Measurements from ENCODE around the gene RUVBL2. TPM values are rescaled to one million over a fixed set of nuclear protein-coding genes. Genes with fewer than 3 reads are reported as not detected.

Gene RUVBL2
- total and polyA plus RNA-seq, 4 donors = 29.6 to 80.1 (median 49.6) TPM

Small RNA genes within 50 kb of the gene (small RNA-seq; reads per million reads assigned to genes)
- not detected for gene MIR6798

Other genes starting within 250 kb of the RUVBL2 start
- under 1 TPM; 0.33 to 0.47 TPM for gene IZUMO1, start 247.0 kb upstream of the RUVBL2 start, total RNA-seq
- not detected for gene IZUMO1, start 247.0 kb upstream of the RUVBL2 start, polyA plus RNA-seq
- 1 to 10 TPM; 1.3 to 6.8 TPM for gene FUT1, start 241.2 kb upstream of the RUVBL2 start, total RNA-seq
- under 1 TPM; 0.48 to 0.72 TPM for gene FUT1, start 241.2 kb upstream of the RUVBL2 start, polyA plus RNA-seq
- 1 to 10 TPM in 1 of 2 donors, not detected in 1; 5.5 TPM for gene FGF21, start 238.4 kb upstream of the RUVBL2 start, total RNA-seq
- gene FGF21, start 238.4 kb upstream of the RUVBL2 start, polyA plus RNA-seq = 10 to 100 TPM in 1 of 2 donors, 1 to 10 TPM in 1; 6.5 to 18.5 TPM
- 1 to 10 TPM; 8.9 to 9.2 TPM for gene BCAT2, start 182.9 kb upstream of the RUVBL2 start, total RNA-seq
- 10 to 100 TPM in 1 of 2 donors, 1 to 10 TPM in 1; 7.8 to 35.8 TPM for gene BCAT2, start 182.9 kb upstream of the RUVBL2 start, polyA plus RNA-seq
- 10 to 100 TPM in 1 of 2 donors, 1 to 10 TPM in 1; 3.7 to 11.2 TPM for gene HSD17B14, start 157.4 kb upstream of the RUVBL2 start, total RNA-seq
- gene HSD17B14, start 157.4 kb upstream of the RUVBL2 start, polyA plus RNA-seq = 10 to 100 TPM in 1 of 2 donors, 1 to 10 TPM in 1; 4.9 to 12.6 TPM
- gene PLEKHA4, start 125.3 kb upstream of the RUVBL2 start, total RNA-seq = 1 to 10 TPM; 4.4 to 7.3 TPM
- gene PLEKHA4, start 125.3 kb upstream of the RUVBL2 start, polyA plus RNA-seq = 10 to 100 TPM in 1 of 2 donors, 1 to 10 TPM in 1; 5.3 to 17.2 TPM
- gene PPP1R15A, start 121.5 kb upstream of the RUVBL2 start, total RNA-seq = 10 to 100 TPM; 13.2 to 52.5 TPM
- 1 to 10 TPM; 5.6 to 9.3 TPM for gene PPP1R15A, start 121.5 kb upstream of the RUVBL2 start, polyA plus RNA-seq
- gene TULP2, start 95.1 kb upstream of the RUVBL2 start, total RNA-seq = under 1 TPM in 1 of 2 donors, not detected in 1; 0.05 TPM
- gene TULP2, start 95.1 kb upstream of the RUVBL2 start, polyA plus RNA-seq = under 1 TPM; 0.03 to 0.19 TPM
- gene NUCB1, start 93.6 kb upstream of the RUVBL2 start, total RNA-seq = 100 to 1,000 TPM; 196 to 280 TPM
- gene NUCB1, start 93.6 kb upstream of the RUVBL2 start, polyA plus RNA-seq = 100 to 1,000 TPM; 186 to 775 TPM
- 1 to 10 TPM in 1 of 2 donors, not detected in 1; 1.3 TPM for gene DHDH, start 60.2 kb upstream of the RUVBL2 start, total RNA-seq
- gene DHDH, start 60.2 kb upstream of the RUVBL2 start, polyA plus RNA-seq = under 1 TPM in 1 of 2 donors, not detected in 1; 0.16 TPM
- 10 to 100 TPM; 10.8 to 18.7 TPM for gene BAX, start 39.0 kb upstream of the RUVBL2 start, total RNA-seq
- 10 to 100 TPM; 10.5 to 27.0 TPM for gene BAX, start 39.0 kb upstream of the RUVBL2 start, polyA plus RNA-seq
- 1,000 to 10,000 TPM; 2,528 to 9,360 TPM for gene FTL, start 28.6 kb upstream of the RUVBL2 start, total RNA-seq
- over 10,000 TPM; 15,042 to 16,395 TPM for gene FTL, start 28.6 kb upstream of the RUVBL2 start, polyA plus RNA-seq
- gene GYS1, start 578 bp upstream of the RUVBL2 start, total RNA-seq = 1 to 10 TPM; 8.4 to 8.7 TPM
- gene GYS1, start 578 bp upstream of the RUVBL2 start, polyA plus RNA-seq = 1 to 10 TPM; 2.6 to 4.2 TPM
- gene LHB, start 23.2 kb downstream of the RUVBL2 start, total RNA-seq = not detected
- gene LHB, start 23.2 kb downstream of the RUVBL2 start, polyA plus RNA-seq = not detected
- gene CGB3, start 30.4 kb downstream of the RUVBL2 start, total RNA-seq = not detected
- gene CGB3, start 30.4 kb downstream of the RUVBL2 start, polyA plus RNA-seq = not detected
- not detected for gene CGB2, start 38.0 kb downstream of the RUVBL2 start, total RNA-seq
- gene CGB2, start 38.0 kb downstream of the RUVBL2 start, polyA plus RNA-seq = not detected
- gene CGB1, start 43.0 kb downstream of the RUVBL2 start, total RNA-seq = not detected
- gene CGB1, start 43.0 kb downstream of the RUVBL2 start, polyA plus RNA-seq = not detected
- not detected for gene CGB5, start 50.0 kb downstream of the RUVBL2 start, total RNA-seq
- gene CGB5, start 50.0 kb downstream of the RUVBL2 start, polyA plus RNA-seq = not detected
- gene CGB8, start 55.2 kb downstream of the RUVBL2 start, total RNA-seq = not detected
- gene CGB8, start 55.2 kb downstream of the RUVBL2 start, polyA plus RNA-seq = not detected
- not detected for gene CGB7, start 63.9 kb downstream of the RUVBL2 start, total RNA-seq
- not detected for gene CGB7, start 63.9 kb downstream of the RUVBL2 start, polyA plus RNA-seq
- not detected for gene NTF4, start 70.9 kb downstream of the RUVBL2 start, total RNA-seq
- not detected for gene NTF4, start 70.9 kb downstream of the RUVBL2 start, polyA plus RNA-seq
- gene KCNA7, start 78.8 kb downstream of the RUVBL2 start, total RNA-seq = not detected
- gene KCNA7, start 78.8 kb downstream of the RUVBL2 start, polyA plus RNA-seq = not detected
- 100 to 1,000 TPM; 118 to 166 TPM for gene SNRNP70, start 91.6 kb downstream of the RUVBL2 start, total RNA-seq
- gene SNRNP70, start 91.6 kb downstream of the RUVBL2 start, polyA plus RNA-seq = 10 to 100 TPM; 34.2 to 71.6 TPM
- 1 to 10 TPM; 2.2 to 3.8 TPM for gene LIN7B, start 120.5 kb downstream of the RUVBL2 start, total RNA-seq
- 1 to 10 TPM; 2.7 to 3.0 TPM for gene LIN7B, start 120.5 kb downstream of the RUVBL2 start, polyA plus RNA-seq
- gene C19orf73, start 125.3 kb downstream of the RUVBL2 start, total RNA-seq = 1 to 10 TPM in 1 of 2 donors, under 1 TPM in 1; 0.56 to 1.4 TPM
- gene C19orf73, start 125.3 kb downstream of the RUVBL2 start, polyA plus RNA-seq = 1 to 10 TPM; 1.9 to 2.1 TPM
- gene PPFIA3, start 125.7 kb downstream of the RUVBL2 start, total RNA-seq = 1 to 10 TPM; 1.5 to 2.1 TPM
- gene PPFIA3, start 125.7 kb downstream of the RUVBL2 start, polyA plus RNA-seq = 1 to 10 TPM; 2.6 to 4.6 TPM
- gene HRC, start 161.5 kb downstream of the RUVBL2 start, total RNA-seq = 1 to 10 TPM; 1.2 TPM
- under 1 TPM; 0.25 to 0.51 TPM for gene HRC, start 161.5 kb downstream of the RUVBL2 start, polyA plus RNA-seq
- 10 to 100 TPM in 1 of 2 donors, 1 to 10 TPM in 1; 8.1 to 11.0 TPM for gene TRPM4, start 163.9 kb downstream of the RUVBL2 start, total RNA-seq
- gene TRPM4, start 163.9 kb downstream of the RUVBL2 start, polyA plus RNA-seq = 10 to 100 TPM; 15.4 to 31.2 TPM